GM23338 (cell line): ENCODE measurements around the gene ENTREP3.

Experiments used
- CREB1 ChIP-seq: fragments of 250-450 bp; sonication (Bioruptor Pico); IDR thresholded peaks from 2 replicates; pipeline ENCODE4 v1.5.0; 2020; ENCODE audit warnings: low read depth, mild to moderate bottlenecking, moderate library complexity
- CTCF ChIP-seq, 2 experiments: fragments of 200-600 bp in 1 of 2; sonication (generic) in 1 of 2; conservative IDR thresholded peaks; 2 replicates each; pipeline versions ENCODE4 v1.5.1 to v1.6.1; 2016 to 2017; ENCODE audit warnings: antibody characterized with exemption in 2 of 2, low read depth in 2 of 2, mild to moderate bottlenecking in 2 of 2, moderate library complexity in 1 of 2
- EZH2 ChIP-seq: fragments of 200-600 bp; sonication (generic); IDR thresholded peaks from one replicate; pipeline ENCODE4 v1.8.0; 2017; ENCODE audit warnings: antibody characterized with exemption, mild to moderate bottlenecking, low read depth; ENCODE audit not compliant: unreplicated experiment
- EZH2phosphoT487 ChIP-seq: fragments of 200-600 bp; sonication (generic); IDR thresholded peaks from one replicate; pipeline ENCODE4 v1.8.1; 2018; ENCODE audit warnings: antibody characterized with exemption; ENCODE audit not compliant: unreplicated experiment
- NANOG ChIP-seq: IDR thresholded peaks from 2 replicates; pipeline ENCODE4 v1.6.1; 2016; ENCODE audit warnings: antibody characterized with exemption, borderline replicate concordance
- POLR2AphosphoS5 ChIP-seq: IDR thresholded peaks from 2 replicates; pipeline ENCODE4 v1.6.1; 2016; ENCODE audit warnings: antibody characterized with exemption, low read depth
- STAT1 ChIP-seq: IDR thresholded peaks from one replicate; pipeline ENCODE4 v1.6.1; 2016; ENCODE audit warnings: antibody characterized with exemption; ENCODE audit not compliant: unreplicated experiment
- ZNF462 ChIP-seq: fragments of 250-450 bp; sonication (Bioruptor Pico); IDR thresholded peaks from 2 replicates; pipeline ENCODE4 v1.5.0; 2020; ENCODE audit warnings: mild to moderate bottlenecking, moderate library complexity
- TF ChIP-seq, protein P1 (sequence below): IDR thresholded peaks from one replicate; pipeline ENCODE4 v1.6.1; 2018; ENCODE audit warnings: antibody characterized with exemption; ENCODE audit not compliant: unreplicated experiment

GRCh38 chr1:155295942-155296267 is 40.6 kb upstream of the ENTREP3 start:
- TF ChIP-seq EZH2 (no peak), CTCF (conservative IDR thresholded peaks at IDR 0.05; ENCODE audit: low read depth in 2 of 2) (no peak), EZH2phosphoT487 (no peak), POLR2AphosphoS5 (no peak), ZNF462 (CRISPR knock-in tag) (no peak), STAT1 (no peak), CREB1 (no peak), NANOG (no peak)
- TF ChIP-seq, protein P1, sequence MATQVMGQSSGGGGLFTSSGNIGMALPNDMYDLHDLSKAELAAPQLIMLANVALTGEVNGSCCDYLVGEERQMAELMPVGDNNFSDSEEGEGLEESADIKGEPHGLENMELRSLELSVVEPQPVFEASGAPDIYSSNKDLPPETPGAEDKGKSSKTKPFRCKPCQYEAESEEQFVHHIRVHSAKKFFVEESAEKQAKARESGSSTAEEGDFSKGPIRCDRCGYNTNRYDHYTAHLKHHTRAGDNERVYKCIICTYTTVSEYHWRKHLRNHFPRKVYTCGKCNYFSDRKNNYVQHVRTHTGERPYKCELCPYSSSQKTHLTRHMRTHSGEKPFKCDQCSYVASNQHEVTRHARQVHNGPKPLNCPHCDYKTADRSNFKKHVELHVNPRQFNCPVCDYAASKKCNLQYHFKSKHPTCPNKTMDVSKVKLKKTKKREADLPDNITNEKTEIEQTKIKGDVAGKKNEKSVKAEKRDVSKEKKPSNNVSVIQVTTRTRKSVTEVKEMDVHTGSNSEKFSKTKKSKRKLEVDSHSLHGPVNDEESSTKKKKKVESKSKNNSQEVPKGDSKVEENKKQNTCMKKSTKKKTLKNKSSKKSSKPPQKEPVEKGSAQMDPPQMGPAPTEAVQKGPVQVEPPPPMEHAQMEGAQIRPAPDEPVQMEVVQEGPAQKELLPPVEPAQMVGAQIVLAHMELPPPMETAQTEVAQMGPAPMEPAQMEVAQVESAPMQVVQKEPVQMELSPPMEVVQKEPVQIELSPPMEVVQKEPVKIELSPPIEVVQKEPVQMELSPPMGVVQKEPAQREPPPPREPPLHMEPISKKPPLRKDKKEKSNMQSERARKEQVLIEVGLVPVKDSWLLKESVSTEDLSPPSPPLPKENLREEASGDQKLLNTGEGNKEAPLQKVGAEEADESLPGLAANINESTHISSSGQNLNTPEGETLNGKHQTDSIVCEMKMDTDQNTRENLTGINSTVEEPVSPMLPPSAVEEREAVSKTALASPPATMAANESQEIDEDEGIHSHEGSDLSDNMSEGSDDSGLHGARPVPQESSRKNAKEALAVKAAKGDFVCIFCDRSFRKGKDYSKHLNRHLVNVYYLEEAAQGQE: no peak
